ENCODE results near the gene IQUB.

DNA sequence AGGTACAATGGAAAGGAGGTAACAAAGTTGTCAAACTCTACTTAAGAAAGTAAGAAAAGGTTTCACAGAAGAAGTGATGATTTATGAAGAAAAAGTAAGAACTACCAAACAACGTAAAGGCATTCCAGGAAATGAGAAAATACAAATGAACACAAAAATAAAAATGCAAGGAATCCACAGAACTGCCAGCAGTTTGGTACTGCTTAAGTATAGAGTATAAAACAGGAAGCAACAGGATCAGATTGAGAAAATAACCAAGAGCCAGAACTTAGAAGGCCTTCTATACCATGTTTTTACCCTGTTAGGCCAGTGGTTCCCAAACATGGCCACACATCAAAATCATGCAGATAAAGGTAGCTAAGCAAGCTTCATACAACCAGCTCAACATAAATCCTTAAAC, 14.0 kb upstream of the IQUB start:
- TF ChIP-seq, protein P1, sequence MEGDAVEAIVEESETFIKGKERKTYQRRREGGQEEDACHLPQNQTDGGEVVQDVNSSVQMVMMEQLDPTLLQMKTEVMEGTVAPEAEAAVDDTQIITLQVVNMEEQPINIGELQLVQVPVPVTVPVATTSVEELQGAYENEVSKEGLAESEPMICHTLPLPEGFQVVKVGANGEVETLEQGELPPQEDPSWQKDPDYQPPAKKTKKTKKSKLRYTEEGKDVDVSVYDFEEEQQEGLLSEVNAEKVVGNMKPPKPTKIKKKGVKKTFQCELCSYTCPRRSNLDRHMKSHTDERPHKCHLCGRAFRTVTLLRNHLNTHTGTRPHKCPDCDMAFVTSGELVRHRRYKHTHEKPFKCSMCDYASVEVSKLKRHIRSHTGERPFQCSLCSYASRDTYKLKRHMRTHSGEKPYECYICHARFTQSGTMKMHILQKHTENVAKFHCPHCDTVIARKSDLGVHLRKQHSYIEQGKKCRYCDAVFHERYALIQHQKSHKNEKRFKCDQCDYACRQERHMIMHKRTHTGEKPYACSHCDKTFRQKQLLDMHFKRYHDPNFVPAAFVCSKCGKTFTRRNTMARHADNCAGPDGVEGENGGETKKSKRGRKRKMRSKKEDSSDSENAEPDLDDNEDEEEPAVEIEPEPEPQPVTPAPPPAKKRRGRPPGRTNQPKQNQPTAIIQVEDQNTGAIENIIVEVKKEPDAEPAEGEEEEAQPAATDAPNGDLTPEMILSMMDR (IDR thresholded peaks at IDR 0.05; ENCODE audit: insufficient read depth, low read length, poor library complexity, severe bottlenecking): no peak
- TF ChIP-seq EZH2phosphoT487 (conservative IDR thresholded peaks at IDR 0.05; ENCODE audit: low read length): no peak

All from SU-DHL-6 (cell line).